OCI-LY1 (cell line): ENCODE results near the gene TUBG2.

ENCODE experiments used
- H2AFZ ChIP-seq: fragments of 200-600 bp; sonication (generic), shearing (Covaris generic); 2 replicates; pipeline ENCODE4 v1.6.0; 2014; ENCODE audit warnings: antibody characterized with exemption, mild to moderate bottlenecking, low read length
- H3F3A ChIP-seq: fragments of 200-600 bp; sonication (generic), shearing (Covaris generic); 2 replicates; pipeline ENCODE4 v1.6.0; 2014; ENCODE audit warnings: mild to moderate bottlenecking, antibody characterized with exemption, low read length, moderate library complexity; ENCODE audit not compliant: insufficient read depth
- H3K27ac ChIP-seq: fragments of 200-600 bp; sonication (generic); 2 replicates; pipeline ENCODE4 v1.5.1; 2014; ENCODE audit warnings: low read length, mixed run types, mild to moderate bottlenecking, low read depth; ENCODE audit not compliant: poor library complexity, severe bottlenecking
- H3K27me3 ChIP-seq: fragments of 200-600 bp; sonication (generic); 2 replicates; pipeline ENCODE4 v1.6.0; 2014; ENCODE audit warnings: antibody characterized with exemption, mild to moderate bottlenecking, low read length, moderate library complexity; ENCODE audit not compliant: insufficient read depth
- H3K36me3 ChIP-seq: fragments of 200-600 bp; sonication (generic); 2 replicates; pipeline ENCODE4 v1.6.1; 2014; ENCODE audit warnings: mild to moderate bottlenecking, antibody characterized with exemption, low read length, moderate library complexity, mixed read lengths; ENCODE audit not compliant: insufficient read depth
- H3K4me1 ChIP-seq: fragments of 200-600 bp; sonication (generic); 2 replicates; pipeline ENCODE4 v1.5.1; 2014; ENCODE audit warnings: mild to moderate bottlenecking, low read length, moderate library complexity; ENCODE audit not compliant: insufficient read depth, severe bottlenecking
- H3K4me2 ChIP-seq: fragments of 200-600 bp; sonication (generic), shearing (Covaris generic); 2 replicates; pipeline ENCODE4 v1.6.1; 2014; ENCODE audit warnings: low read length
- H3K4me3 ChIP-seq: fragments of 200-600 bp; sonication (generic); 2 replicates; pipeline ENCODE4 v1.5.1; 2014; ENCODE audit warnings: low read length, low read depth, mild to moderate bottlenecking, mixed read lengths; ENCODE audit not compliant: poor library complexity, severe bottlenecking
- H3K79me2 ChIP-seq: fragments of 200-600 bp; shearing (Covaris generic); 2 replicates; pipeline ENCODE4 v1.6.1; 2016; ENCODE audit warnings: mixed run types, low read length, mixed read lengths; ENCODE audit not compliant: insufficient read depth
- H3K9ac ChIP-seq: fragments of 200-600 bp; sonication (generic), shearing (Covaris generic); 2 replicates; pipeline ENCODE4 v1.6.1; 2014; ENCODE audit warnings: mild to moderate bottlenecking, low read length, mixed read lengths
- H3K9me2 ChIP-seq: fragments of 200-600 bp; sonication (generic), shearing (Covaris generic); 2 replicates; pipeline ENCODE4 v1.6.1; 2014; ENCODE audit warnings: low read depth, mild to moderate bottlenecking, low read length, mixed read lengths
- H3K9me3 ChIP-seq: fragments of 200-600 bp; shearing (Covaris generic); 2 replicates; pipeline ENCODE4 v1.6.1; 2014; ENCODE audit warnings: low read length, mixed read lengths
- H4K20me1 ChIP-seq: fragments of 200-600 bp; sonication (generic), shearing (Covaris generic); 2 replicates; pipeline ENCODE4 v1.6.0; 2016; ENCODE audit warnings: mild to moderate bottlenecking, low read length; ENCODE audit not compliant: insufficient read depth
- EZH2 ChIP-seq: fragments of 200-600 bp; sonication (generic), shearing (Covaris generic); IDR thresholded peaks from 2 replicates; pipeline ENCODE4 v1.8.0; 2017; ENCODE audit warnings: borderline replicate concordance, mixed run types, mild to moderate bottlenecking, antibody characterized with exemption, low read length, moderate library complexity, mixed read lengths
- TF ChIP-seq, protein P1 (sequence below): fragments of 200-600 bp; sonication (generic), shearing (Covaris generic); IDR thresholded peaks from 2 replicates; pipeline ENCODE4 v1.5.1; 2017; ENCODE audit warnings: mild to moderate bottlenecking, antibody characterized with exemption, low read length, moderate library complexity, mixed read lengths

TUBG2 gene

GRCh38 chr17:42698736-42699414, 39.8 kb downstream of the TUBG2 start:
- no peaks in the 10 kb centered on the region for H3K9me2 ChIP-seq
- H3F3A ChIP-seq, result no peaks in the 10 kb centered on the region
- H2AFZ ChIP-seq, result no peak overlapping the region
- H3K27ac ChIP-seq, result no peak overlapping the region
- H3K36me3 ChIP-seq, result peaks cover 38% of the 10 kb centered on the region
- no peaks in the 10 kb centered on the region for H3K9me3 ChIP-seq
- no peaks in the 10 kb centered on the region for H3K4me1 ChIP-seq
- H3K79me2 ChIP-seq, result no peaks in the 10 kb centered on the region
- H4K20me1 ChIP-seq, result no peaks in the 10 kb centered on the region
- H3K9ac ChIP-seq, result no peak overlapping the region
- H3K4me3 ChIP-seq, result no peak overlapping the region
- TF ChIP-seq EZH2, result no peak
- TF ChIP-seq, protein P1, sequence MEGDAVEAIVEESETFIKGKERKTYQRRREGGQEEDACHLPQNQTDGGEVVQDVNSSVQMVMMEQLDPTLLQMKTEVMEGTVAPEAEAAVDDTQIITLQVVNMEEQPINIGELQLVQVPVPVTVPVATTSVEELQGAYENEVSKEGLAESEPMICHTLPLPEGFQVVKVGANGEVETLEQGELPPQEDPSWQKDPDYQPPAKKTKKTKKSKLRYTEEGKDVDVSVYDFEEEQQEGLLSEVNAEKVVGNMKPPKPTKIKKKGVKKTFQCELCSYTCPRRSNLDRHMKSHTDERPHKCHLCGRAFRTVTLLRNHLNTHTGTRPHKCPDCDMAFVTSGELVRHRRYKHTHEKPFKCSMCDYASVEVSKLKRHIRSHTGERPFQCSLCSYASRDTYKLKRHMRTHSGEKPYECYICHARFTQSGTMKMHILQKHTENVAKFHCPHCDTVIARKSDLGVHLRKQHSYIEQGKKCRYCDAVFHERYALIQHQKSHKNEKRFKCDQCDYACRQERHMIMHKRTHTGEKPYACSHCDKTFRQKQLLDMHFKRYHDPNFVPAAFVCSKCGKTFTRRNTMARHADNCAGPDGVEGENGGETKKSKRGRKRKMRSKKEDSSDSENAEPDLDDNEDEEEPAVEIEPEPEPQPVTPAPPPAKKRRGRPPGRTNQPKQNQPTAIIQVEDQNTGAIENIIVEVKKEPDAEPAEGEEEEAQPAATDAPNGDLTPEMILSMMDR, result no peak
- no peak overlapping the region for H3K4me2 ChIP-seq
- no peaks in the 10 kb centered on the region for H3K27me3 ChIP-seq

DNA sequence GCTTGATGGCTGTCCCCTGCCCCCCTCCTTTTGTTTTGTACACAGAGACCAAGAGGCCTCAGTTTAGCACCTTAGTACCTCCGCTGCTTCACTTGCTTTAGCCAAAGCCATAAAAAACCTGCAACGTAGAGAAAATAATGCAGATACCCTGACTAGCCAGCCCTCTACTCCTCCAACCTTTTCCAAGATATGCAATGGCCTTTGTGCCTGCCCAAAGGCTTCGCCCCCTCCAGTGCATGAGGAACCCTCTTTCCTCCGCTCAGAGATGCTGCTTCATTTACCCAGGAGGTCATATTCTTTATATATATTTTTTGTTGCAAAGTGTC, 40.3 kb downstream of the TUBG2 start:
- Histone ChIP-seq H3K4me1 (no peaks in the 10 kb centered on the region), H3F3A (no peaks in the 10 kb centered on the region), H3K4me3 (no peak overlapping the region), H4K20me1 (no peaks in the 10 kb centered on the region), H3K27me3 (no peaks in the 10 kb centered on the region), H3K4me2 (no peak overlapping the region), H3K79me2 (no peaks in the 10 kb centered on the region), H3K9ac (no peak overlapping the region), H2AFZ (no peak overlapping the region), H3K36me3 (peaks cover 43% of the 10 kb centered on the region), H3K9me3 (no peaks in the 10 kb centered on the region), H3K9me2 (no peaks in the 10 kb centered on the region), H3K27ac (no peak overlapping the region)
- TF ChIP-seq, protein P1, result no peak
- no peak for TF ChIP-seq EZH2

- H3K36me3 ChIP-seq, result peaks cover 56% of the 10 kb centered on the region
- no peaks in the 10 kb centered on the region for H4K20me1 ChIP-seq
- no peak overlapping the region for H3K4me2 ChIP-seq
- H3K79me2 ChIP-seq, result no peaks in the 10 kb centered on the region
- no peak overlapping the region for H3K4me3 ChIP-seq
- no peak overlapping the region for H3K9ac ChIP-seq
- H3K9me3 ChIP-seq, result no peaks in the 10 kb centered on the region
- H3K4me1 ChIP-seq, result no peaks in the 10 kb centered on the region
- TF ChIP-seq, protein P1, result no peak
- no peak for TF ChIP-seq EZH2
- H3F3A ChIP-seq, result no peaks in the 10 kb centered on the region
- H3K27ac ChIP-seq, result no peak overlapping the region
- no peaks in the 10 kb centered on the region for H3K9me2 ChIP-seq
- no peak overlapping the region for H2AFZ ChIP-seq
- no peaks in the 10 kb centered on the region for H3K27me3 ChIP-seq
Measured at GRCh38 chr17:42700586-42701289, 41.7 kb downstream of the TUBG2 start.
